ENCODE measurements around the gene CSTPP1. TPM values are rescaled to one million over a fixed set of nuclear protein-coding genes. Genes with fewer than 3 reads are reported as not detected.

Gene CSTPP1
- total RNA-seq, 1 donor from 2014 or later = 32.8 TPM

DNA sequence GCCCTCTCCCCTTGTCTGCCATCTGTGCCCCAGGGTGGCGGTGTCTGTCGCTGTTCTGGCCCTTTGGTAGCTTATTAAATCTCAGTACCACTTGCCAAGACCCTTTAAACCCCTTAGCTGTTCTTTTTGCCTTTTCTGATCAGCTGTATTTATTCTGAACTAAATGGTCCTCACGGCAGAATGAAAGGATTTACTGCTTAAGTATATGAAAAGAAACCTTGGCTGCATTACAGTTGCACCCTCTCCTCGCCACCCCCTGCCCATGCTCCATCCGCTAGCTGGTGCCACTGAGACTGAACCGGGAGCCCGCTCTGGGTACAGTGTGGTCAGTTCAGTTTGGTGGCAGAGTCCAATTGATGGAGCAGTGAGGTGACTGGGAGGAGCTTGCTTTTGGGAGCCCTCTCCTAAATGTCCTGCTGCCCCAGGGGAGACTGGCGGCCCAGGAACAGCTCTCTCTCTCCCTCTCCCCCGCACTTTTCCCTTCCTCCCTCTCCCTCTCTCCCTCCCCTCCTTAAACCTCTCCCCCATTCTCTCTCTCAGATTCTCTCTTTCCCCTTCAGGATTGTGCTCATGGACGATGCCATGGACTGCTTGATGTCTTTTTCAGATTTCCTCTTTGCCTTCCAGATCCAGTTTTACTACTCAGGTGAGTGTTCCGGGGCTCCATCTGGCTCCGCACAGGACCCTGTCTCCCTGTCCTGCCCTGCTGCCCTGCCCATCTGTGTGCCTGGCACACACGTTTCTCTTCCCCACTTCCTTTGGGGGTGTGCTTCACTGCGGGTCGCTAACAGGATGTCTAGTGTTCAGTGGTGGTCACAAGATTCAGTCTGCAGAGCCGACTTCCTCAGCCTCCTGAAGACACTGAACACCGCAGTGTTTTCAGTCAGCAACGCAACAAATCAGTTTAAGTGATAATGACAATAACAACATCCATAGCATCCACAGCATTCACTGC lies 218.3 kb downstream of the CSTPP1 start:
- H3K4me1 ChIP-seq = no peaks in the 10 kb centered on the region
- DNase-seq (no peak), ATAC-seq (no peak)
- H3K4me3 ChIP-seq = no peak overlapping the region
- intact Hi-C loops (cut with DNase I) = loop anchor here (5.0 kb wide), 1 partner anchor 268 kb away; no protein-coding TSS in a partner anchor
- H3K36me3 ChIP-seq = peaks cover 19% of the 10 kb centered on the region
- H3K9me3 ChIP-seq = no peaks in the 10 kb centered on the region
- H3K27ac ChIP-seq = no peak overlapping the region
- H3K27me3 ChIP-seq (ENCODE audit: low read depth) = no peaks in the 10 kb centered on the region
- TF ChIP-seq, protein P1, sequence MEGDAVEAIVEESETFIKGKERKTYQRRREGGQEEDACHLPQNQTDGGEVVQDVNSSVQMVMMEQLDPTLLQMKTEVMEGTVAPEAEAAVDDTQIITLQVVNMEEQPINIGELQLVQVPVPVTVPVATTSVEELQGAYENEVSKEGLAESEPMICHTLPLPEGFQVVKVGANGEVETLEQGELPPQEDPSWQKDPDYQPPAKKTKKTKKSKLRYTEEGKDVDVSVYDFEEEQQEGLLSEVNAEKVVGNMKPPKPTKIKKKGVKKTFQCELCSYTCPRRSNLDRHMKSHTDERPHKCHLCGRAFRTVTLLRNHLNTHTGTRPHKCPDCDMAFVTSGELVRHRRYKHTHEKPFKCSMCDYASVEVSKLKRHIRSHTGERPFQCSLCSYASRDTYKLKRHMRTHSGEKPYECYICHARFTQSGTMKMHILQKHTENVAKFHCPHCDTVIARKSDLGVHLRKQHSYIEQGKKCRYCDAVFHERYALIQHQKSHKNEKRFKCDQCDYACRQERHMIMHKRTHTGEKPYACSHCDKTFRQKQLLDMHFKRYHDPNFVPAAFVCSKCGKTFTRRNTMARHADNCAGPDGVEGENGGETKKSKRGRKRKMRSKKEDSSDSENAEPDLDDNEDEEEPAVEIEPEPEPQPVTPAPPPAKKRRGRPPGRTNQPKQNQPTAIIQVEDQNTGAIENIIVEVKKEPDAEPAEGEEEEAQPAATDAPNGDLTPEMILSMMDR (IDR thresholded peaks at IDR 0.05) = no peak

DNA sequence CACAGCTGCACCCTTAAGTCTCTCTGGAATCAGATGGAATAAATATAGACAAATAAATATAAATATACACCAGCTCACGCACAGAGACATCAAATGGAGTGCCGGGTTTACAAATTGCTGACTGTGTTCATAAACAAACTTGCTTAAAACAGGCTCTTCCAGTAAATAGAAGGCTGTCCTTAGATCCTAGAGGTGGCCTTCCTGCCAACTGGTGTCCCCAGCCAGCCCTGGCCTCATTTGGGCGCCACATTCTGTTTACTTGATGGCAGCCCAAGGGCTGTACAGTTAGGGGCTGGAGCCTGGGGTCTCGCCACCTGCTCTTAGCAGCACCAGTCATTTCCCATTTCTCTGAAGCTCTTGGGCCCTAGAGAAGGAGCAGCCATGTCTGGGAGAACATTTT lies 219.3 kb downstream of the CSTPP1 start:
- Histone ChIP-seq H3K27ac (no peak overlapping the region), H3K4me3 (no peak overlapping the region), H3K36me3 (peaks cover 19% of the 10 kb centered on the region), H3K27me3 (ENCODE audit: low read depth) (no peaks in the 10 kb centered on the region), H3K9me3 (no peaks in the 10 kb centered on the region), H3K4me1 (no peaks in the 10 kb centered on the region)
- intact Hi-C loops (cut with DNase I) = no loop called here
- DNase-seq = no peak
- TF ChIP-seq, protein P1 (IDR thresholded peaks at IDR 0.05) = no peak
- ATAC-seq = no peak

DNA sequence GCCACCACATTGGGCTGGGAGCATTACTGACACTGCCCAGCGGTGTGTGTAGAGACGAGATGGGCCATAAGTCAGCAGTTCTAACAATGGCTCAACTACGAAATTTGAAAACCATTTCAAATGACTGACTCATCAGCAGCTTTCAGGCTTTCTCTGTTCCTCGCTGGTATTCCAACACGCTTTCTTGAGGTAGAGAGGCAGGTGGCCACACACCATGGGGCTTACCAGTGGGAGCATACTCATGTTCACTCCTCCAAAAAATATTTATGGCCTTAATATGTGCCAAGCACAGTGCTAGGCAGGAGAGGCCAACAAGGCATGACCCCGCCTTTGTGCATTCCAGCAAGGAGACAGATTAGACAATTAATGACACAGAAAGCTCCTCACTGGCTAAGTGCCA lies 219.8 kb downstream of the CSTPP1 start:
- H3K9me3 ChIP-seq = no peaks in the 10 kb centered on the region
- no peak overlapping the region for H3K27ac ChIP-seq
- TF ChIP-seq, protein P1 (IDR thresholded peaks at IDR 0.05) = no peak
- ATAC-seq (no peak), DNase-seq (no peak)
- intact Hi-C loops (cut with DNase I) = no loop called here
- H3K4me1 ChIP-seq = no peaks in the 10 kb centered on the region
- H3K27me3 ChIP-seq (ENCODE audit: low read depth) = no peaks in the 10 kb centered on the region
- H3K4me3 ChIP-seq = no peak overlapping the region
- H3K36me3 ChIP-seq = peaks cover 19% of the 10 kb centered on the region

DNA sequence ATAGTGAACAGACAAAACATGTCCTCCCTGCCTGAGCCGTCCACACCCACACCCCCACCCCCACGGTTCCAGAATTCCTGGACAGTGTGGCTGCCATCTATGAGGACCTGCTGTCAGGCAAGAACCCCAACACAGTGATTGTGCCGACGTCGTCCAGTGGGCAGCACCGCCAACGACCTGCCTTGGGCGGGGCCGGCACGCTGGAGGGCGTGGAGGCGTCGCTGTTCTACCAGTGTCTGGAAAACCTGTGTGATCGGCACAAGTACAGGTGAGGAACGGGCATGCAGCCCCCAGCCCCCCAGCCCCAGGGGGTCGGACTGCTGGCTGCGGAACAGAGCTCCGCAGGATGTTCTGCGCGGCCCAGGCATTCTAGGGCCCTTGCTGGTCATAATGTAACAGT lies 220.4 kb downstream of the CSTPP1 start:
- no peaks in the 10 kb centered on the region for H3K4me1 ChIP-seq
- no peak overlapping the region for H3K27ac ChIP-seq
- intact Hi-C loops (cut with DNase I) = no loop called here
- no peak for ATAC-seq
- TF ChIP-seq, protein P1 (IDR thresholded peaks at IDR 0.05) = no peak
- no peak overlapping the region for H3K4me3 ChIP-seq
- no peaks in the 10 kb centered on the region for H3K9me3 ChIP-seq
- no peak for DNase-seq
- no peaks in the 10 kb centered on the region for H3K27me3 ChIP-seq (ENCODE audit: low read depth)
- H3K36me3 ChIP-seq = peaks cover 21% of the 10 kb centered on the region

DNA sequence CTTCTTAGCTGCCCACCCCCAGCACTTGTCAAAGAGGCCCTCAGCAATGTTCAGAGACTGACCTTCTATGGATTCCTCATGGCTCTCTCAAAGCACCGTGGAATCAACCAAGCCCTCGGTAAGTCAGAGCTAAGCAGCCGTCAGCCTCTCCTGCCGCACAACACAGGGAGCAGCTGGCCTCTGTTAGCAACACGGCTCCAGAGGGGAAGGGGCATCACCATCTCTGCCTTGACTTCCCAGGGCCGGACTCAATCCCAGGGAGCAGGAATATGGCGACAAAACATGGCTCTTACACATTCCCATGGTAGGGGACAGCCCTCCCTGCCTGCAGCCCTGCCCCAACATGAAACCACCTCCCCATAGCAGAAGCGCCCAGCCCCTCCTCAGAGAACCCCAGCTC lies 221.2 kb downstream of the CSTPP1 start:
- Histone ChIP-seq H3K4me1 (no peaks in the 10 kb centered on the region), H3K36me3 (peaks cover 23% of the 10 kb centered on the region), H3K9me3 (no peaks in the 10 kb centered on the region), H3K27me3 (ENCODE audit: low read depth) (no peaks in the 10 kb centered on the region), H3K27ac (no peak overlapping the region), H3K4me3 (no peak overlapping the region)
- ATAC-seq (no peak), DNase-seq (no peak)
- intact Hi-C loops (cut with DNase I) = no loop called here
- TF ChIP-seq, protein P1 (IDR thresholded peaks at IDR 0.05) = no peak

Data from lower lobe of right lung (tissue), 2 donors.